ENCODE measurements around the gene SLC22A23. TPM values are rescaled to one million over a fixed set of nuclear protein-coding genes. Genes with fewer than 3 reads are reported as not detected.

Gene SLC22A23
- total RNA-seq (ENCODE audit: low replicate concordance) = 7.8 and 9.0 TPM in 2 replicates

- H3K4me3 ChIP-seq (ENCODE audit: low read depth, low read length) = peak within 1 kb of the TSS; percentile 80
- peak; percentile 50 for TF ChIP-seq CTCF (IDR thresholded peaks at IDR 0.05; ENCODE audit: insufficient read depth, low read length)
- no peak for DNase-seq (ENCODE audit: low read depth)
Observed at GRCh38 chr6:3456898-3457709, at the start of gene SLC22A23. SLC22A23 (minus strand) TSS chr6:3457050; CDS start chr6:3456559, 491 bp downstream.

GRCh38 chr6:3506200-3506599, 49.4 kb upstream of the SLC22A23 start:
- no peak overlapping the region for H3K4me3 ChIP-seq (ENCODE audit: low read depth, low read length)
- no peak for TF ChIP-seq CTCF (IDR thresholded peaks at IDR 0.05; ENCODE audit: insufficient read depth, low read length)
- DNase-seq (ENCODE audit: low read depth) = no peak

- no peak for TF ChIP-seq CTCF (IDR thresholded peaks at IDR 0.05; ENCODE audit: insufficient read depth, low read length)
- DNase-seq (ENCODE audit: low read depth) = no peak
- no peak overlapping the region for H3K4me3 ChIP-seq (ENCODE audit: low read depth, low read length)
Observed at GRCh38 chr6:3504938-3505805, 48.3 kb upstream of the SLC22A23 start.

- no peak overlapping the region for H3K4me3 ChIP-seq (ENCODE audit: low read depth, low read length)
- DNase-seq (ENCODE audit: low read depth) = no peak
- TF ChIP-seq CTCF (IDR thresholded peaks at IDR 0.05; ENCODE audit: insufficient read depth, low read length) = no peak
Observed at GRCh38 chr6:3504354-3504753, 47.5 kb upstream of the SLC22A23 start.

- TF ChIP-seq CTCF (IDR thresholded peaks at IDR 0.05; ENCODE audit: insufficient read depth, low read length) = no peak
- no peak for DNase-seq (ENCODE audit: low read depth)
- no peak overlapping the region for H3K4me3 ChIP-seq (ENCODE audit: low read depth, low read length)
Observed at GRCh38 chr6:3501826-3502500, 45.1 kb upstream of the SLC22A23 start.

GRCh38 chr6:3500262-3501014, 43.6 kb upstream of the SLC22A23 start:
- DNase-seq (ENCODE audit: low read depth) = no peak
- H3K4me3 ChIP-seq (ENCODE audit: low read depth, low read length) = no peak overlapping the region
- no peak for TF ChIP-seq CTCF (IDR thresholded peaks at IDR 0.05; ENCODE audit: insufficient read depth, low read length)

Measured in fibroblast of the aortic adventitia (primary cell).